ENCODE results near the gene AKT2.

DNA sequence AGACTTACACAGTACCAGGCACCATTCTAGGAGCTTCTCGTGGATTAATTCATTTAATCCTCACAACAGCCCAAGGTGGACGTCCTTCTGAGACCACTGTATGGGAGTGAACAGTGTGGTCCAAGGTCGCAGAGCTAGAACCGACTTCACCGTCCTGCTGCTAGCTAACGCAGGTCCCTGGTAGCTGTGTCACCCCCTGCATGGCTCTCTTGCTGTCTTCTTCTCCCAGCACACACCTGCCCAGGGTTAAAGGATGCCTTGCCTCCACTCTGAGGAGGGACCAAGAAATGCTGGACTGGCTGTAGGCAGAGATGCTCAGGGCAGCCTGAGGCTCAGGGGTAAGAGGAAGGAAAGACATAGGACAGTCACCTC lies 3.0 kb downstream of the AKT2 start:
- TF ChIP-seq, protein P1, sequence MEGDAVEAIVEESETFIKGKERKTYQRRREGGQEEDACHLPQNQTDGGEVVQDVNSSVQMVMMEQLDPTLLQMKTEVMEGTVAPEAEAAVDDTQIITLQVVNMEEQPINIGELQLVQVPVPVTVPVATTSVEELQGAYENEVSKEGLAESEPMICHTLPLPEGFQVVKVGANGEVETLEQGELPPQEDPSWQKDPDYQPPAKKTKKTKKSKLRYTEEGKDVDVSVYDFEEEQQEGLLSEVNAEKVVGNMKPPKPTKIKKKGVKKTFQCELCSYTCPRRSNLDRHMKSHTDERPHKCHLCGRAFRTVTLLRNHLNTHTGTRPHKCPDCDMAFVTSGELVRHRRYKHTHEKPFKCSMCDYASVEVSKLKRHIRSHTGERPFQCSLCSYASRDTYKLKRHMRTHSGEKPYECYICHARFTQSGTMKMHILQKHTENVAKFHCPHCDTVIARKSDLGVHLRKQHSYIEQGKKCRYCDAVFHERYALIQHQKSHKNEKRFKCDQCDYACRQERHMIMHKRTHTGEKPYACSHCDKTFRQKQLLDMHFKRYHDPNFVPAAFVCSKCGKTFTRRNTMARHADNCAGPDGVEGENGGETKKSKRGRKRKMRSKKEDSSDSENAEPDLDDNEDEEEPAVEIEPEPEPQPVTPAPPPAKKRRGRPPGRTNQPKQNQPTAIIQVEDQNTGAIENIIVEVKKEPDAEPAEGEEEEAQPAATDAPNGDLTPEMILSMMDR (IDR thresholded peaks at IDR 0.05), result no peak
- no peak for TF ChIP-seq EP300 (IDR thresholded peaks at IDR 0.05)
- TF ChIP-seq POLR2A (IDR thresholded peaks at IDR 0.05), result no peak

Measured in gastroesophageal sphincter (tissue), 3 donors.